ENCODE data around the gene CNNM4.

CNNM4 gene

DNA sequence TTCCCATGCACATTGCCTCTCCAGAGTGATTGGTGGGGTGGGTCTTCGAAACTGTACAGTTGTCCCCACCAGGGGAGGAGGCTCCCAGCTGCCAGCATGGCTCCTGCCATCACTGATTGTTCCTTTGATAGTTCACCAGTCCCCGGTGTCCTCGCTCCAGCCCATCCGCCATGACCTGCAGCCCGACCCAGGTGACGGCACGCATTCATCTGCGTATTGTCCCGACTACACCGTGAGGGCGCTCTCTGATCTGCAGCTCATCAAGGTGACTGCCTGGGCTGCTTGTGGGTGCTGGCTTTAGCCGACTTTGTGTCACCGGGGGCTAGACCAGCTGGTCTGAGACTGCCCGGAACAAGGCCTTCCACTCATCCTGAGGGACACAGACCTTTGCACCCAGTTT is 67.7 kb downstream of the CNNM4 start:
- Histone ChIP-seq H3K27ac (ENCODE audit: low read depth, low read length) (no peak overlapping the region), H3K36me3 (ENCODE audit: control insufficient read depth, insufficient read depth, low read length) (peaks cover 87% of the 10 kb centered on the region), H3K4me1 (ENCODE audit: control insufficient read depth, insufficient read depth, low read length) (peaks cover 17% of the 10 kb centered on the region), H3K4me3 (ENCODE audit: low read depth, low read length) (no peak overlapping the region), H3K9me3 (ENCODE audit: control insufficient read depth, insufficient read depth, low read length) (no peaks in the 10 kb centered on the region), H3K27me3 (ENCODE audit: control insufficient read depth, insufficient read depth, low read length) (no peaks in the 10 kb centered on the region), H3K9ac (ENCODE audit: low read depth, low read length) (no peak overlapping the region)

DNA sequence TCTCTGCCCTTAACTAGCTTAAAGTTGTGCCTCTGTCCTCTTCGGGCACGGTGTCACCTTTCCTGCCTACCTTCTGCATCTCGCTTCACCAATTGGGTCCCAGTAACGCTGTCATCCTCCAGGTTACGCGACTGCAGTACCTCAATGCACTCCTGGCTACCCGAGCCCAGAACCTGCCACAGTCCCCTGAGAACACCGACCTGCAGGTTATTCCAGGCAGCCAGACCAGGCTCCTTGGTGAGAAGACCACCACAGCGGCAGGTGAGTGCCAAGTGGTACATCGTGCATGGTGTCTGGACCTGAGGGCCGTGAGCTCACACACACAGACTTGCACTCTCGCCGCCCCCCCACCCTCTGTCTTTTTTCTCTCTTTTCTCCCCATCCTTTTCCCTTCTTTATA is 68.2 kb downstream of the CNNM4 start:
- Histone ChIP-seq H3K27me3 (ENCODE audit: control insufficient read depth, insufficient read depth, low read length) (no peaks in the 10 kb centered on the region), H3K9me3 (ENCODE audit: control insufficient read depth, insufficient read depth, low read length) (no peaks in the 10 kb centered on the region), H3K27ac (ENCODE audit: low read depth, low read length) (no peak overlapping the region), H3K36me3 (ENCODE audit: control insufficient read depth, insufficient read depth, low read length) (peaks cover 87% of the 10 kb centered on the region), H3K4me1 (ENCODE audit: control insufficient read depth, insufficient read depth, low read length) (peaks cover 19% of the 10 kb centered on the region), H3K9ac (ENCODE audit: low read depth, low read length) (no peak overlapping the region), H3K4me3 (ENCODE audit: low read depth, low read length) (no peak overlapping the region)

DNA sequence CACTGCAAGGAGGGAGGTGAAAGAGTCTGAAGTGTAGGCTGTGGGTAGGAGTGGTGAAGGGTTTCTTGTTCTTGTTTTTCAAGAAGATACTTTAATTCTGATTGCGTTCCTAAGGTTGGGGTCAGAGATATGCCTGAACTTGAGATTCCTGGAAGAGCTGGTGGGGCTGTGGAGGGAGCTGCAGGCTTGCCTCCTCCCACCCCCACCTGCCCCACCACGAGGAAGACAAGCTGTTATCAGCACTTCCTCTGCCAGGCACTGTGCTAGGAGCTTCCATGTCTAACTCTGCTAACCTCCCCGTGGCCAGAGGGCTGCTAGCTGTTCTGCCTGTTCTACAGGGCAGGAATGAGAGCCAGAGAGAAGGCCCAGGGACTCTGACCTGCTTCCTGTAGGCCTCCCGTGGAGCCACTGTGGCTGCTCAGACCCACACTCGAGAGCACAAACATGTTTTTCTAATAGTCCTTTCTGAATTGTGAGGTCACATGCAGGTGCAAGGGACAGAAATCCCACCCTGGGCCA is 69.4 kb downstream of the CNNM4 start:
- Histone ChIP-seq H3K36me3 (ENCODE audit: control insufficient read depth, insufficient read depth, low read length) (peaks cover 84% of the 10 kb centered on the region), H3K9ac (ENCODE audit: low read depth, low read length) (no peak overlapping the region), H3K4me3 (ENCODE audit: low read depth, low read length) (no peak overlapping the region), H3K27ac (ENCODE audit: low read depth, low read length) (no peak overlapping the region), H3K4me1 (ENCODE audit: control insufficient read depth, insufficient read depth, low read length) (peaks cover 19% of the 10 kb centered on the region), H3K9me3 (ENCODE audit: control insufficient read depth, insufficient read depth, low read length) (no peaks in the 10 kb centered on the region), H3K27me3 (ENCODE audit: control insufficient read depth, insufficient read depth, low read length) (no peaks in the 10 kb centered on the region)

DNA sequence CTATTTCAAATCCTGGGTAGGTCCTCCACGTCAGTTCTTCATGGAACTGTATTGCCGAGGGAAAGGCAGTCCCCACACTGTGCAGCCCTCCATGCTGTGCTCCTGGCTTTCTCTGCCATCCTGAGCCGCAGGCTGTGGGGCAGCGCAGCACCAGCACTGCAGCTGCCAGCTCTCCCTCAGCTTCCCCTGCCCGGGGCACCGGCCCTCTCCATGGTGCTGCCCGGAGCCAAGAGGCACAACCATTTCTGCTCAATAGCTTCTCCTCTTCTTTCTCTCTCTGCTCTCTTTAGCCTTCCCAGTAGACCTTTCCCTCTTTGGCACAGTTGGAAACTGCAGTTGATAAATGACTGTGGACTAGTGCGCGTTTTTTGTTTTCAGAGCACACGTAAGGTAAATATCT is 71.0 kb downstream of the CNNM4 start:
- Histone ChIP-seq H3K9ac (ENCODE audit: low read depth, low read length) (no peak overlapping the region), H3K9me3 (ENCODE audit: control insufficient read depth, insufficient read depth, low read length) (no peaks in the 10 kb centered on the region), H3K4me1 (ENCODE audit: control insufficient read depth, insufficient read depth, low read length) (peaks cover 19% of the 10 kb centered on the region), H3K27ac (ENCODE audit: low read depth, low read length) (peak overlapping the region; percentile 88), H3K36me3 (ENCODE audit: control insufficient read depth, insufficient read depth, low read length) (peaks cover 69% of the 10 kb centered on the region), H3K27me3 (ENCODE audit: control insufficient read depth, insufficient read depth, low read length) (no peaks in the 10 kb centered on the region), H3K4me3 (ENCODE audit: low read depth, low read length) (no peak overlapping the region)

DNA sequence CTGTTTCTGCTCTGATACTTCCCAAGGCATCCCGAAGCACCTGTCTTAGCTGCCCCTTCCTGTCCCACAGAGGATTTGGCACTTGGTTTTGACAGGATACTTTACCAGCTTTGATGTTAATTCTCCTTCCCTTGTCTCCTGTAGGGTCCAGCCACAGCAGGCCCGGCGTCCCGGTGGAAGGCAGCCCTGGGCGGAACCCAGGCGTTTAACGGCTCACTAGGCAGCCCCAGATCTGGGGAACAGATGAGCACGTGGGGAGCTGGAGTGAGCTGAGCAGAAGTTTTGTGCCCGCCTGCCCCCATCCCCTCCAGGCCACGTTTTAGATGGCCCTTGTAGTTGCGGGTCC is 71.7 kb downstream of the CNNM4 start:
- Histone ChIP-seq H3K27ac (ENCODE audit: low read depth, low read length) (peak overlapping the region; percentile 88), H3K36me3 (ENCODE audit: control insufficient read depth, insufficient read depth, low read length) (peaks cover 68% of the 10 kb centered on the region), H3K4me3 (ENCODE audit: low read depth, low read length) (0 out of 2 replicates have a peak overlapping the region, but pooled peaks have one; percentile 28), H3K9me3 (ENCODE audit: control insufficient read depth, insufficient read depth, low read length) (no peaks in the 10 kb centered on the region), H3K9ac (ENCODE audit: low read depth, low read length) (no peak overlapping the region), H3K27me3 (ENCODE audit: control insufficient read depth, insufficient read depth, low read length) (no peaks in the 10 kb centered on the region), H3K4me1 (ENCODE audit: control insufficient read depth, insufficient read depth, low read length) (peaks cover 19% of the 10 kb centered on the region)

DNA sequence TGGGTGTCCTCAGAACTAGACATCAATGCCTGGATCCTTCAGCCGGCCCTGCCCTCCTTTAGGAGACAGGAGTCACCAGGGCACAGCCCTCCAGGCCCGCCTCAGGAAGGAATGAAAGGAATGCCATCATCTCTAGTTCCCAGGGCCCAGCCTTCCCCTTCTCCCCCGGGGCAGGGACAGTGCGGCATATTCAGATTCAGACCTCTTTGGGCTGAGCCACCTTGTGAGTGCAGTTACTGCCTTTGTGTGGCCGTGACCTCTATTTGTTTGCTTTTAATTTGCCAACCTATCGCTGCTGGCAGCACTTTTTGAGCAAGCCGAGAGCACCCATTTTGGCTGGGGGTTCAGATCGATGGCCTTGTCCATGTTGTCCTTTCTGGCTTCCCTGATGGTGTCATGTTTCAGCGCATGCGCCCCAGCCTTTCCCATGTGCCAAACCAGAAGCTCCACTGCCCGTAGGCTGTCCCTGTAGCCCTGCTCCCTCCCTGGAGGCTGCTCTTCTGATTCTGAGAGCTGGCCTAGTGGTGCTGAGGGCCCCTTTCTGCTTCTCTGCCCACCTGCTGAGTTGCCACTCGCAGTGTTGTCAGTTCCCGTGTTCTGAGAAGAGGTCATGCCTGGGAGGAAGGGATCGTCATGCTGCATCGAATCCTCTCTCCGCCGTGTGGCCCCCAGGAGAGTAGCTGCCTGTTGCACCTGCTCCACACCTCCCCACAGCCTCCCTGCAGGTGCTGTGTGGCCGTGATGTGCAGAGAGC is 72.2 kb downstream of the CNNM4 start:
- Histone ChIP-seq H3K9me3 (ENCODE audit: control insufficient read depth, insufficient read depth, low read length) (no peaks in the 10 kb centered on the region), H3K4me3 (ENCODE audit: low read depth, low read length) (peak overlapping the region; percentile 28), H3K4me1 (ENCODE audit: control insufficient read depth, insufficient read depth, low read length) (peaks cover 19% of the 10 kb centered on the region), H3K27ac (ENCODE audit: low read depth, low read length) (peak overlapping the region; percentile 88), H3K9ac (ENCODE audit: low read depth, low read length) (0 out of 2 replicates have a peak overlapping the region, but pooled peaks have one; percentile 11), H3K36me3 (ENCODE audit: control insufficient read depth, insufficient read depth, low read length) (peaks cover 65% of the 10 kb centered on the region), H3K27me3 (ENCODE audit: control insufficient read depth, insufficient read depth, low read length) (no peaks in the 10 kb centered on the region)

DNA sequence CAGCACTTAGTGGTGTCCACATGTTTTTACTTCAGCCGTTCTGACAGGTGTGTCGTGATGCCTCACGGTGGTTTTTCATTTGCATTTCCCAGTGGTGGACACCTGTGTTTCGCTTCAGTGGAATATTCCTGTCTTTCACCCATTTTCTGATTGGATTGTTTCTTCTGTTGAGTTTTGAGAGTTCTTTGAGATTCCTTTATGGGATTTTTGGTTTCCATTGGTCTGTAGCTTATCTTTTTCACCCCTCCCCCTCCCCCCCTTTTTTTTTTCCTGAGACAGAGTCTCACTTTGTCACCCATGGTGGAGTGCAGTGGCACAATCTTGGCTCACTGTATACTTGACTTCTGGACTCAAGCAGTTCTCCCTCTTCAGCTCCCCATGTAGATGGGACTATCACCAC is 75.1 kb downstream of the CNNM4 start:
- H3K9me3 ChIP-seq (ENCODE audit: control insufficient read depth, insufficient read depth, low read length) = no peaks in the 10 kb centered on the region
- H3K27ac ChIP-seq (ENCODE audit: low read depth, low read length) = no peak overlapping the region
- no peak overlapping the region for H3K4me3 ChIP-seq (ENCODE audit: low read depth, low read length)
- no peak overlapping the region for H3K9ac ChIP-seq (ENCODE audit: low read depth, low read length)
- H3K27me3 ChIP-seq (ENCODE audit: control insufficient read depth, insufficient read depth, low read length) = no peaks in the 10 kb centered on the region
- H3K4me1 ChIP-seq (ENCODE audit: control insufficient read depth, insufficient read depth, low read length) = peaks cover 19% of the 10 kb centered on the region
- peaks cover 48% of the 10 kb centered on the region for H3K36me3 ChIP-seq (ENCODE audit: control insufficient read depth, insufficient read depth, low read length)

DNA sequence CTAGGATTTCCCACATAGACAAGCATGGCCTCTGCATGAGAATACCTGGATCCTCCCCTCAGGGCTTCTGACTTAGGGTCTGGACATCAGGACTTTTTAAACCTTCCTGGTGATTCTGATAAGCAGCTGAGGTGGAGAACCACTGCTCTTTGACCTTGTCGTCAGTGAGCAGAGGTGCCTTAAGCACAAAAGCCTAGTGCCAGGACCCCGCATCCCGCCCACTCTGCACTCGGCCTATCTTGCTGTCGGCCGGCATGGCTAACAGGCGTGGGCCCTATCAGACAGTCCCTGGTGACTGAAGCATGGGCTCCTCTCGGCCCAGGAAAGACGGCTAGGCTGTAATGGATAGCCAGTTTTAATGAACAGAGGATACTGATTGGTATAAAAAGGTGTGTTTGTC is 76.9 kb downstream of the CNNM4 start:
- no peak overlapping the region for H3K27ac ChIP-seq (ENCODE audit: low read depth, low read length)
- H3K36me3 ChIP-seq (ENCODE audit: control insufficient read depth, insufficient read depth, low read length) = peaks cover 33% of the 10 kb centered on the region
- H3K4me3 ChIP-seq (ENCODE audit: low read depth, low read length) = no peak overlapping the region
- no peaks in the 10 kb centered on the region for H3K27me3 ChIP-seq (ENCODE audit: control insufficient read depth, insufficient read depth, low read length)
- peaks cover 10% of the 10 kb centered on the region for H3K4me1 ChIP-seq (ENCODE audit: control insufficient read depth, insufficient read depth, low read length)
- no peak overlapping the region for H3K9ac ChIP-seq (ENCODE audit: low read depth, low read length)
- H3K9me3 ChIP-seq (ENCODE audit: control insufficient read depth, insufficient read depth, low read length) = no peaks in the 10 kb centered on the region

DNA sequence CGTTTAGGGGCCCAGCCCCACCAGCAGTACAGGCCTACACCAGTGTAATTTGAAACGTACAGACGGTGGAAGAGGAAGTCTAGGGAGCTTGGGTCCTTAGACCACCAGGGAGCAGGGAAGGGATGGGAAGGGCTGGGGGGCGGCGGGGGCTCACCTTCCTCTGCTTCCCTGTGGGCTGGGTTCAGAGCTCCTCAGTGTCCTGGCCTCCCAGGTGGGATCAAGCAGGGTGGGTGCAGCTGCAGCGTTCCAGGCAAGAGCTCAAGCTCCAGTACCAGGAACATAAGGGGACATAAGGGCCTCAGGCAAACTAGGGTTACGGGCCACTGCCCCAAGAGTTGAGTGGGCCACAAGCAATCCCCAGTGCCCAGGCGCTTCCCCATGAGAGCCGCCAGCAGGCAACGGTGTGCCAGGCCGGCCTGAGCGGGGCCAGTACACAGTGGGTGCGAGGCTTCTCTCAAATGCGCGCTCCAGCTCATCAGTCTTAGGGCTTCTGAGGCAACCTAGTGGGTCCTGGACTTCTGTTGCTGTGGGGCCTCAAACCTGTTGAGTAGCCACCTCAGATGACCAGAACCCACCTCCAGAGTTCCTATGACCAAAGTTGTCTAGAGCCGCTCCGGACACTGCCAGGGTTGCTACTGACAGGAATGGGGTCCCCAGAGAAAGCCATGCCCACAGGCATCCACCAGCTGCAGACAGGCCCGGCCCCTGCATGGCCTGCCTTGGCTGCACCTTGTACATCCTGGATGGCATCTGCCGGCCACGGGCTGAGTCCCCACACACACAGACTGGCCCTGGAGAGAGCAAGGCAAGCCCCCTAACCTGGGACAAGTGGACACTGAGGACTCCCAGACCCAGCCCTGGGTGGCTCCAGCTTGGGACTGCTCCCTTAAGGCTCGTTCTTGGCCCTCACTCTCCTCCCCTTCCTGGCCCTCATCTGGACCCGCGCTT is 77.9 kb downstream of the CNNM4 start:
- Histone ChIP-seq H3K9me3 (ENCODE audit: control insufficient read depth, insufficient read depth, low read length) (no peaks in the 10 kb centered on the region), H3K4me1 (ENCODE audit: control insufficient read depth, insufficient read depth, low read length) (peaks cover under 1% of the 10 kb centered on the region; the same call in 1 of the 2 replicates), H3K27me3 (ENCODE audit: control insufficient read depth, insufficient read depth, low read length) (no peaks in the 10 kb centered on the region), H3K4me3 (ENCODE audit: low read depth, low read length) (no peak overlapping the region), H3K36me3 (ENCODE audit: control insufficient read depth, insufficient read depth, low read length) (peaks cover 27% of the 10 kb centered on the region), H3K27ac (ENCODE audit: low read depth, low read length) (no peak overlapping the region), H3K9ac (ENCODE audit: low read depth, low read length) (no peak overlapping the region)

DNA sequence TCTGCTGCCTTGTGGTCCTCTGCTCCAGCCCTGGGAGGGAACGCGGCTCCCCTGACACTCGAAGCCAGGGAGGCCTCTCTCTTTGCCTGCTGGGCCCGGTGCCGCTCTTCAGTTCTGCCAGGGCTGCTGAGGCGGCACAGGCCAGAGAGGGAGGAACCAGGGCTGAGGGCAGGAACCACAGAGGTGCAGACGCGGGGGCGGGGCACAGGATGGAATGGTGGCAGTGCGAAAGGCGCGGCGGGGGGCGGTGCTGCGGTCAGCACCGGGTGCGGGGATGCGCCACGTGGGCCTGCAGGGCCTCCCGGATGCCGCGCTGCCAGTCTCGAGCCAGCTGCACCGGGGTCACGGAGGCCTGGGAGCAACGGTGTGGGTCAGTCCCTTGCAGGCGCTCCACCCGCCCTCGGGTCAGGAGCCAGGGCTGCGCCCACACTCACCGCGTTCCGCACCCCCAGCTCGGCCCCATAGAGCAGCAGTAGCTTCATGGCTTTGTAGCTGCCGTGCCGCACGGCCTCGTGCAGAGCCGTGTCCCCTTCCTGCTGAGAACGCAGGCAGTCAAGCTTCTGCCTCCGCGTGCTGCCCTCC is 78.7 kb downstream of the CNNM4 start:
- H3K9ac ChIP-seq (ENCODE audit: low read depth, low read length) = no peak overlapping the region

More for the DNA sequence above, 78.7 kb downstream of the CNNM4 start:
- Histone ChIP-seq H3K27ac (ENCODE audit: low read depth, low read length) (no peak overlapping the region), H3K36me3 (ENCODE audit: control insufficient read depth, insufficient read depth, low read length) (peaks cover 25% of the 10 kb centered on the region), H3K4me1 (ENCODE audit: control insufficient read depth, insufficient read depth, low read length) (no peaks in the 10 kb centered on the region; the same call in 1 of the 2 replicates), H3K4me3 (ENCODE audit: low read depth, low read length) (no peak overlapping the region), H3K9me3 (ENCODE audit: control insufficient read depth, insufficient read depth, low read length) (no peaks in the 10 kb centered on the region), H3K27me3 (ENCODE audit: control insufficient read depth, insufficient read depth, low read length) (no peaks in the 10 kb centered on the region)

Measured in HUES48 (cell line).